B cell (primary cell): Measurements from ENCODE around the gene MORC1. TPM values are rescaled to one million over a fixed set of nuclear protein-coding genes. Genes with fewer than 3 reads are reported as not detected.

Experiments
- ATAC-seq: fragments of 200-7000 bp; cut with Tn5 transposase; one replicate; pipeline ENCODE4 v1.10.0; 2021; ENCODE audit warnings: low read depth, mild to moderate bottlenecking, moderate number of reproducible peaks, moderate library complexity
- CTCF ChIA-PET: fragments of 350-600 bp; sonication (Branson Sonifier 250); formaldehyde crosslinking; loops from one replicate; lab custom pipeline; 2021; ENCODE audit warnings: antibody characterized with exemption, inconsistent platforms; lab: Charles Lee
- POLR2A ChIA-PET: fragments of 350-600 bp; sonication (Branson Sonifier 250); formaldehyde crosslinking; loops from one replicate; lab custom pipeline; 2021; ENCODE audit warnings: antibody characterized with exemption; lab: Charles Lee
- DNase-seq: peaks from one replicate; pipeline ENCODE4 v3.0.0; 2013
- H2AFZ ChIP-seq: 2 replicates; pipeline ENCODE4 v1.6.1; 2012; ENCODE audit warnings: mild to moderate bottlenecking, low read depth, low read length; ENCODE audit not compliant: insufficient read depth, poor library complexity, severe bottlenecking
- H3K27ac ChIP-seq, 2 donors: 1 replicate in 1 of 2; 2 replicates in 1 of 2; pipeline ENCODE4 v1.5.1; 2012 to 2013; ENCODE audit warnings: low read length in 2 of 2, mild to moderate bottlenecking in 2 of 2, moderate library complexity in 1 of 2
- H3K27me3 ChIP-seq, 4 experiments: fragments of 200-600 bp in 1 of 4; sonication (generic) in 1 of 4; replicated peaks in 1 of 4; 1 replicate in 2 of 4; 2 replicates in 2 of 4; pipeline versions ENCODE4 v1.6.1 to v1.7.0; 2013 to 2016; ENCODE audit warnings: low read length in 3 of 4, mild to moderate bottlenecking in 2 of 4, mixed read lengths in 1 of 4, moderate library complexity in 1 of 4; ENCODE audit not compliant: insufficient read depth in 4 of 4, control insufficient read depth in 3 of 4; ENCODE audit errors: control extremely low read depth in 1 of 4
- H3K36me3 ChIP-seq, 2 experiments: replicated peaks in 1 of 2; 1 replicate in 1 of 2; 2 replicates in 1 of 2; pipeline versions ENCODE4 v1.6.1 to v1.7.1; 2013; ENCODE audit warnings: low read length in 1 of 2; ENCODE audit not compliant: insufficient read depth in 2 of 2, control insufficient read depth in 1 of 2; ENCODE audit errors: control extremely low read depth in 1 of 2, extremely low read depth in 1 of 2
- H3K4me1 ChIP-seq, 2 donors: fragments of 200-600 bp in 1 of 2; sonication (generic) in 1 of 2; 1 replicate in 1 of 2; 2 replicates in 1 of 2; pipeline versions ENCODE4 v1.5.1 to v1.6.1; 2013 to 2017; ENCODE audit warnings: low read length in 2 of 2; ENCODE audit not compliant: control insufficient read depth in 2 of 2, insufficient read depth in 2 of 2
- H3K4me2 ChIP-seq: replicated peaks from 2 replicates; pipeline ENCODE3; 2012; ENCODE audit warnings: mild to moderate bottlenecking, low read depth, low read length; ENCODE audit not compliant: poor library complexity, severe bottlenecking
- H3K4me3 ChIP-seq, 5 experiments: fragments of 200-600 bp in 1 of 5; sonication (generic) in 1 of 5; 1 replicate in 3 of 5; 2 replicates in 2 of 5; pipeline versions ENCODE4 v1.5.1 to v1.7.0; 2011 to 2016; ENCODE audit warnings: low read length in 4 of 5, mild to moderate bottlenecking in 4 of 5, low read depth in 2 of 5, control low read depth in 1 of 5, moderate library complexity in 1 of 5; ENCODE audit not compliant: insufficient read depth in 1 of 5; ENCODE audit errors: control extremely low read depth in 1 of 5, extremely low read depth in 1 of 5
- H3K79me2 ChIP-seq: fragments of 200-600 bp; sonication (generic); one replicate; pipeline ENCODE4 v1.6.0; 2016; ENCODE audit warnings: low read length; ENCODE audit not compliant: control insufficient read depth, insufficient read depth
- H3K9ac ChIP-seq: fragments of 200-600 bp; sonication (generic); 2 replicates; pipeline ENCODE4 v1.6.1; 2017; ENCODE audit warnings: mild to moderate bottlenecking, low read length, moderate library complexity
- H3K9me3 ChIP-seq, 3 donors: one replicate each; pipeline versions ENCODE4 v1.6.1 to v1.7.1; 2013; ENCODE audit warnings: low read length in 2 of 3; ENCODE audit not compliant: control insufficient read depth in 2 of 3, insufficient read depth in 1 of 3; ENCODE audit errors: control extremely low read depth in 1 of 3
- H4K20me1 ChIP-seq: 2 replicates; pipeline ENCODE4 v1.6.0; 2012; ENCODE audit warnings: mild to moderate bottlenecking, low read length; ENCODE audit not compliant: insufficient read depth, control insufficient read depth, poor library complexity, severe bottlenecking
- H3K27ac Mint-ChIP-seq: one replicate; pipeline ENCODE4 v1.8.0; 2021; ENCODE audit warnings: mixed read lengths
- H3K27me3 Mint-ChIP-seq: one replicate; pipeline ENCODE4 v1.8.0; 2021; ENCODE audit warnings: mixed read lengths
- H3K4me1 Mint-ChIP-seq: one replicate; pipeline ENCODE4 v1.8.0; 2021; ENCODE audit warnings: mixed read lengths
- H3K4me3 Mint-ChIP-seq: one replicate; pipeline ENCODE4 v1.8.0; 2021; ENCODE audit warnings: mixed read lengths
- H3K9me3 Mint-ChIP-seq: one replicate; pipeline ENCODE4 v1.8.0; 2022; ENCODE audit warnings: mixed read lengths; ENCODE audit not compliant: insufficient read depth
- EZH2 ChIP-seq: IDR thresholded peaks from 2 replicates; pipeline ENCODE4 v1.6.1; 2012; ENCODE audit warnings: borderline replicate concordance, low read depth, mild to moderate bottlenecking, moderate library complexity, low read length; ENCODE audit not compliant: insufficient read depth, poor library complexity, severe bottlenecking
- WGBS: methylation state at CpG from one replicate; pipeline ENCODE4 v1.1.5; 2013; ENCODE audit warnings: missing lambda C conversion rate; ENCODE audit not compliant: insufficient coverage; 5-methylcytosine and 5-hydroxymethylcytosine counted together
- intact Hi-C: fragments of 100-400 bp; cut with micrococcal nuclease; formaldehyde crosslinking; loops from one replicate; pipeline ENCODE4 v1.10.0; 2022
- polyA plus RNA-seq: library from polyadenylated mRNA; depleted of rRNA; stranded (reverse); fragments of >200 nt; gene quantifications from 2 replicates; pipeline ENCODE4 v1.2.3, GENCODE V29; 2012
- small RNA-seq: library from RNA; depleted of rRNA; stranded (forward); fragments of <200 nt; gene quantifications from one replicate; pipeline ENCODE3, GENCODE V24; 2012; ENCODE audit warnings: low replicate concordance, low read depth; ENCODE audit not compliant: insufficient read length
- total RNA-seq, 2 donors: library from RNA; stranded (reverse); fragments of 120-200 nt in 1 of 2; gene quantifications; 1 replicate in 1 of 2; 2 replicates in 1 of 2; pipeline versions ENCODE4 v1.2.3 to v1.2.4, GENCODE V29; 2013 to 2022
- TF ChIP-seq, protein P1 (sequence below): fragments of 200-600 bp; IDR thresholded peaks from one replicate; pipeline ENCODE4 v1.8.0; 2022; ENCODE audit warnings: antibody characterized with exemption, mild to moderate bottlenecking

MORC1 gene
- total and polyA plus RNA-seq, 2 donors (not counting 1 experiment from before 2014, with no cell fraction given): not detected

DNA sequence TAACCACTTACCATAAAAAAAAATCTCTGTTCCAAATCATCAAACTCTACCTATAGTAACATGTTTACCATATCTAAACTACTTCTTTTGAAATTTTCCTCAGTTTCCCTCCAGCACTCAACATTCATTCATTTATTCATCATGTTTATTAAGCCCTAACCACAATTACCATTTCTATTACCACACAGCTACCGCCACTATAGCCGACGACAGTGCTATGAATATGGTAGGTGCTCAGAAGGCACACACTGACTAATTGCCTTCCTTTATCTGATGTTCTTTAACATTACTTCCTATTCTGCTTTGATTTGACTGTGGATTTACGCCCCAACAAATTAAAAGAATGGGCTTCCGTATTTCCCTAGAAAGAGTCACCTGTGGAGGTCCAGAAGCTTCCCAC lies 208.1 kb downstream of the MORC1 start:
- H3K4me1 ChIP-seq: no peaks in the 10 kb centered on the region
- H2AFZ ChIP-seq: no peak overlapping the region
- 83% methylated on average over 4 of the region's 5 CpGs for WGBS
- no peaks in the 10 kb centered on the region for H4K20me1 ChIP-seq
- TF ChIP-seq EZH2: no peak
- TF ChIP-seq, protein P1, sequence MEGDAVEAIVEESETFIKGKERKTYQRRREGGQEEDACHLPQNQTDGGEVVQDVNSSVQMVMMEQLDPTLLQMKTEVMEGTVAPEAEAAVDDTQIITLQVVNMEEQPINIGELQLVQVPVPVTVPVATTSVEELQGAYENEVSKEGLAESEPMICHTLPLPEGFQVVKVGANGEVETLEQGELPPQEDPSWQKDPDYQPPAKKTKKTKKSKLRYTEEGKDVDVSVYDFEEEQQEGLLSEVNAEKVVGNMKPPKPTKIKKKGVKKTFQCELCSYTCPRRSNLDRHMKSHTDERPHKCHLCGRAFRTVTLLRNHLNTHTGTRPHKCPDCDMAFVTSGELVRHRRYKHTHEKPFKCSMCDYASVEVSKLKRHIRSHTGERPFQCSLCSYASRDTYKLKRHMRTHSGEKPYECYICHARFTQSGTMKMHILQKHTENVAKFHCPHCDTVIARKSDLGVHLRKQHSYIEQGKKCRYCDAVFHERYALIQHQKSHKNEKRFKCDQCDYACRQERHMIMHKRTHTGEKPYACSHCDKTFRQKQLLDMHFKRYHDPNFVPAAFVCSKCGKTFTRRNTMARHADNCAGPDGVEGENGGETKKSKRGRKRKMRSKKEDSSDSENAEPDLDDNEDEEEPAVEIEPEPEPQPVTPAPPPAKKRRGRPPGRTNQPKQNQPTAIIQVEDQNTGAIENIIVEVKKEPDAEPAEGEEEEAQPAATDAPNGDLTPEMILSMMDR: no peak
- ATAC-seq: no peak
- ChIA-PET POLR2A (no interaction called here), CTCF (interaction anchor here (10.0 kb wide), 1 partner anchor 244 kb away, joined by 122 read pairs; no protein-coding TSS in a partner anchor)
- H3K4me3 Mint-ChIP-seq: no peak overlapping the region
- H3K4me3 ChIP-seq: no peak overlapping the region
- no peaks in the 10 kb centered on the region for H3K9me3 ChIP-seq
- peaks cover 0 to 2% (median 0%) of the 10 kb centered on the region in 4 experiments for H3K27me3 ChIP-seq
- intact Hi-C loops: loop anchor here (10.0 kb wide), 1 partner anchor 355 kb away; no protein-coding TSS in a partner anchor
- no peak overlapping the region for H3K4me2 ChIP-seq
- peaks cover 12% of the 10 kb centered on the region for H3K27me3 Mint-ChIP-seq
- H3K79me2 ChIP-seq: no peaks in the 10 kb centered on the region
- H3K36me3 ChIP-seq: no peaks in the 10 kb centered on the region
- no peak for DNase-seq
- no peak overlapping the region for H3K27ac Mint-ChIP-seq
- H3K4me1 Mint-ChIP-seq: no peaks in the 10 kb centered on the region
- no peak overlapping the region for H3K9ac ChIP-seq
- no peaks in the 10 kb centered on the region for H3K9me3 Mint-ChIP-seq
- H3K27ac ChIP-seq: no peak overlapping the region

Small RNAs within 50 kb of the gene (small RNA-seq; reads per million reads assigned to genes)
- gene RF00012: not detected

Other genes starting within 250 kb of the MORC1 start
- not detected in 2 replicates for gene GUCA1C, start 164.3 kb downstream of the MORC1 start, total RNA-seq
- not detected in 2 replicates for gene GUCA1C, start 164.3 kb downstream of the MORC1 start, polyA plus RNA-seq
- gene C3orf85, start 18.6 kb upstream of the MORC1 start, total RNA-seq: not detected in 2 replicates
- gene C3orf85, start 18.6 kb upstream of the MORC1 start, polyA plus RNA-seq: not detected in 2 replicates
- gene DPPA2, start 198.4 kb upstream of the MORC1 start, total RNA-seq: not detected in 2 replicates
- 0.12 TPM in 1 of 2 replicates, not detected in the other for gene DPPA2, start 198.4 kb upstream of the MORC1 start, polyA plus RNA-seq
- gene DPPA4, start 219.4 kb upstream of the MORC1 start, total RNA-seq: 2.8 and 3.3 TPM in 2 replicates
- gene DPPA4, start 219.4 kb upstream of the MORC1 start, polyA plus RNA-seq: 3.3 and 7.2 TPM in 2 replicates